Osteocyte (in vitro differentiated cells): Measurements from ENCODE around the gene POFUT2. TPM values are rescaled to one million over a fixed set of nuclear protein-coding genes. Genes with fewer than 3 reads are reported as not detected.

Experiments used
- DNase-seq: peaks from one replicate; pipeline ENCODE4 v3.0.0; 2021; ENCODE audit warnings: mixed read lengths; ENCODE audit not compliant: unreplicated experiment; ENCODE audit errors: extremely low spot score
- H3K27ac Mint-ChIP-seq: one replicate; pipeline ENCODE4 v1.8.0; 2021; ENCODE audit warnings: mild to moderate bottlenecking, mixed read lengths; ENCODE audit not compliant: unreplicated experiment
- H3K27me3 Mint-ChIP-seq: one replicate; pipeline ENCODE4 v1.8.0; 2021; ENCODE audit warnings: mixed read lengths; ENCODE audit not compliant: unreplicated experiment
- H3K36me3 Mint-ChIP-seq: one replicate; pipeline ENCODE4 v1.8.0; 2021; ENCODE audit warnings: mixed read lengths; ENCODE audit not compliant: unreplicated experiment
- H3K4me1 Mint-ChIP-seq: one replicate; pipeline ENCODE4 v1.8.0; 2021; ENCODE audit warnings: mixed read lengths; ENCODE audit not compliant: unreplicated experiment
- H3K4me3 Mint-ChIP-seq: one replicate; pipeline ENCODE4 v1.8.0; 2021; ENCODE audit warnings: mild to moderate bottlenecking, moderate library complexity, mixed read lengths; ENCODE audit not compliant: unreplicated experiment
- H3K9me3 Mint-ChIP-seq: one replicate; pipeline ENCODE4 v1.8.0; 2021; ENCODE audit warnings: mixed read lengths; ENCODE audit not compliant: unreplicated experiment
- total RNA-seq: library from RNA; stranded (reverse); gene quantifications from 2 replicates; pipeline ENCODE4 v1.2.1, GENCODE V29; 2021
- TF ChIP-seq, protein P1 (sequence below): fragments of 200-600 bp; sonication (generic); IDR thresholded peaks from 2 replicates; pipeline ENCODE4 v1.5.0; 2021; ENCODE audit warnings: antibody characterized with exemption, mild to moderate bottlenecking, moderate library complexity

POFUT2 gene
- total RNA-seq, 1 donor from 2014 or later: 62.7 TPM

GRCh38 chr21:45294509-45295291 is 7.0 kb upstream of the POFUT2 start:
- H3K4me3 Mint-ChIP-seq: peak overlapping the region; percentile 59
- peak overlapping the region; percentile 99 for H3K27ac Mint-ChIP-seq
- peaks cover 8% of the 10 kb centered on the region for H3K36me3 Mint-ChIP-seq
- DNase-seq: peak; percentile 94
- TF ChIP-seq, protein P1, sequence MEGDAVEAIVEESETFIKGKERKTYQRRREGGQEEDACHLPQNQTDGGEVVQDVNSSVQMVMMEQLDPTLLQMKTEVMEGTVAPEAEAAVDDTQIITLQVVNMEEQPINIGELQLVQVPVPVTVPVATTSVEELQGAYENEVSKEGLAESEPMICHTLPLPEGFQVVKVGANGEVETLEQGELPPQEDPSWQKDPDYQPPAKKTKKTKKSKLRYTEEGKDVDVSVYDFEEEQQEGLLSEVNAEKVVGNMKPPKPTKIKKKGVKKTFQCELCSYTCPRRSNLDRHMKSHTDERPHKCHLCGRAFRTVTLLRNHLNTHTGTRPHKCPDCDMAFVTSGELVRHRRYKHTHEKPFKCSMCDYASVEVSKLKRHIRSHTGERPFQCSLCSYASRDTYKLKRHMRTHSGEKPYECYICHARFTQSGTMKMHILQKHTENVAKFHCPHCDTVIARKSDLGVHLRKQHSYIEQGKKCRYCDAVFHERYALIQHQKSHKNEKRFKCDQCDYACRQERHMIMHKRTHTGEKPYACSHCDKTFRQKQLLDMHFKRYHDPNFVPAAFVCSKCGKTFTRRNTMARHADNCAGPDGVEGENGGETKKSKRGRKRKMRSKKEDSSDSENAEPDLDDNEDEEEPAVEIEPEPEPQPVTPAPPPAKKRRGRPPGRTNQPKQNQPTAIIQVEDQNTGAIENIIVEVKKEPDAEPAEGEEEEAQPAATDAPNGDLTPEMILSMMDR: no peak
- H3K4me1 Mint-ChIP-seq: peaks cover 78% of the 10 kb centered on the region
- H3K27me3 Mint-ChIP-seq: no peaks in the 10 kb centered on the region
- H3K9me3 Mint-ChIP-seq: peaks cover 5% of the 10 kb centered on the region

GRCh38 chr21:45293726-45294401 is 6.2 kb upstream of the POFUT2 start:
- Mint-ChIP-seq H3K4me3 (peak overlapping the region; percentile 59), H3K36me3 (peaks cover 8% of the 10 kb centered on the region), H3K4me1 (peaks cover 75% of the 10 kb centered on the region), H3K27ac (peak overlapping the region; percentile 99), H3K9me3 (peaks cover 5% of the 10 kb centered on the region), H3K27me3 (no peaks in the 10 kb centered on the region)
- peak; percentile 80 for DNase-seq
- TF ChIP-seq, protein P1: no peak

GRCh38 chr21:45293220-45293725 is 5.6 kb upstream of the POFUT2 start:
- H3K4me3 Mint-ChIP-seq: no peak overlapping the region
- H3K9me3 Mint-ChIP-seq: peaks cover 5% of the 10 kb centered on the region
- peak overlapping the region; percentile 71 for H3K27ac Mint-ChIP-seq
- TF ChIP-seq, protein P1: no peak
- peaks cover 71% of the 10 kb centered on the region for H3K4me1 Mint-ChIP-seq
- DNase-seq: peak; percentile 74
- no peaks in the 10 kb centered on the region for H3K27me3 Mint-ChIP-seq
- peaks cover 8% of the 10 kb centered on the region for H3K36me3 Mint-ChIP-seq

DNA sequence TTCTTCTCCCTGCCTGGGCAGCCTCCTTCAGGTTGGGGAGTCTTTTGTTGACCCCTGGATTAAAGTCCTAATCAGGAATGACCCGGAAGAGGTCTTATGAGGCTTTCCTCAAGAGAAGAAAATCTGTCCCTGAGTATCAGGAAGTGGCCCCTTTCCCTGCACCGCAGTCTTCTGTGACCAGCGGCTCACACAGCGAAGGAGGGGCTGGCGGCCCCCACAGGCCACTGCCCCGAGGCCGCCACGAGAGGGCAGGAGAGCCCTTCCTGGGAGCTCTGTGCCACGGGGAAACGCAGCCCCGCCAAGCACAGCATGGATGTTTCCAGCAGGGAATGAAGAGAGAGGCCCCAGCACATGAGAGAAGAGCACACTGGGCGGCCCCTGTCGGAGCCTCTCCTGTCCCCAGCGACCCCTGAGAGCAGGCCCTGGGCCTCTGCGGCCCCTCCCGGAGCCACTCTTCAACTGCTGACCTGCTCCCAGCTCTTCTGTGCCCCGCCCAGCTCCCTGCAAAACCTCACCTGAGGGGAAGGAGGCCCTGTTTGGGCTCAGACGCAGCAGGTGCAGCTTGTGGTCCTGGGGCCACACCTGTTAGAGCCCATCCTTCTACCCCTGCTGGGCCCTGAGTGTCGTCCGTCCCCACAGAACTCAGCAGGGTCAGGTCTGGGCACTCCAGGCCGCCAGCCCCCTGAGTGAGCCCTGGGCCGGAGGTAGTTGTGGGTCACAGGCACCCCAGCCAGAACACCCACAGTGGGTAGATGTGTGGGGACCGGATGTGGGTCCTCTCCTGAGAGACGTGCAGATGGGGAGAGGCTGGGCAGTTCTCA is 4.9 kb upstream of the POFUT2 start:
- H3K36me3 Mint-ChIP-seq: peaks cover 6% of the 10 kb centered on the region
- H3K27ac Mint-ChIP-seq: peak overlapping the region; percentile 71
- peak overlapping the region; percentile 22 for H3K4me3 Mint-ChIP-seq
- peaks cover 69% of the 10 kb centered on the region for H3K4me1 Mint-ChIP-seq
- H3K9me3 Mint-ChIP-seq: peaks cover 5% of the 10 kb centered on the region
- H3K27me3 Mint-ChIP-seq: no peaks in the 10 kb centered on the region
- DNase-seq: peak; percentile 96
- TF ChIP-seq, protein P1: peak; percentile 97
